Pancreas (tissue), 10 donors: Measurements from ENCODE around the gene OR2AK2. TPM values are rescaled to one million over a fixed set of nuclear protein-coding genes. Genes with fewer than 3 reads are reported as not detected.

Source experiments
- ATAC-seq, 4 donors: fragments of 200-7000 bp; cut with Tn5 transposase; one replicate each; pipeline versions ENCODE4 v1.8.0 to v1.9.1; 2020; ENCODE audit warnings: mild to moderate bottlenecking in 4 of 4, moderate library complexity in 4 of 4
- DNase-seq, 6 donors: peaks; one replicate each; pipeline ENCODE4 v3.0.0-alpha.2; 2020
- FAIRE-seq: peaks from 2 replicates; lab custom pipeline; 2012; peaks lifted over from hg19 to GRCh38; lab: Jason Lieb, UNC
- H3K27ac ChIP-seq, 4 donors: fragments of 200-600 bp; sonication (generic); 1 replicate in 3 of 4; 2 replicates in 1 of 4; pipeline versions ENCODE4 v1.5.0 to v1.8.0; 2020
- H3K27me3 ChIP-seq, 4 donors: fragments of 200-600 bp; one replicate each; pipeline ENCODE4 v1.8.0; 2021
- H3K36me3 ChIP-seq, 3 donors: fragments of 200-600 bp; sonication (generic) in 1 of 3; one replicate each; pipeline versions ENCODE4 v1.5.0 to v1.8.0; 2020 to 2021
- H3K4me1 ChIP-seq, 3 donors: fragments of 200-600 bp; one replicate each; pipeline ENCODE4 v1.8.0; 2021
- H3K4me3 ChIP-seq, 4 donors: fragments of 200-600 bp; sonication (generic) in 2 of 4; one replicate each; pipeline versions ENCODE4 v1.5.0 to v1.8.0; 2020 to 2021
- H3K9me3 ChIP-seq, 4 donors: fragments of 200-600 bp; one replicate each; pipeline ENCODE4 v1.8.0; 2021
- CTCF ChIP-seq, 4 donors: fragments of 200-600 bp; sonication (generic) in 3 of 4; IDR thresholded peaks; one replicate each; pipeline versions ENCODE4 v1.5.0 to v1.8.0; 2021; ENCODE audit warnings: antibody characterized with exemption in 4 of 4
- WGBS, 2 donors: extraction: QIAGEN DNeasy Blood & Tissue Kit; methylation state at CpG; one replicate each; pipeline ENCODE4 v1.1.7; 2013; 5-methylcytosine and 5-hydroxymethylcytosine counted together
- intact Hi-C, 3 donors: fragments of 100-400 bp; cut with DNase I; formaldehyde crosslinking; loops; one replicate each; pipeline versions ENCODE4 v1.11.1 to v1.14.2; 2022
- polyA plus RNA-seq, 2 donors: library from polyadenylated mRNA; stranded (reverse); fragments of 200-250 nt; gene quantifications; one replicate each; pipeline ENCODE4 v1.2.3, GENCODE V29; 2013
- total RNA-seq, 6 donors: library from RNA; stranded (reverse); fragmentation: NEBNext Ultra II Directional in 4 of 6; extraction: Animal tissue kit (Norgen Biotek cat#: 25700) in 4 of 6; gene quantifications; one replicate each; pipeline versions ENCODE4 v1.2.1 to v1.2.4, GENCODE V29; 2021 to 2023
- donor health status: healthy with polysubstance abuse.
- donor health status: DM: no; HTN: no; CAD: no; lungs with moderate emphysema.
- donor health status: DM: no; HTN: no; CAD: no.
- donor health status: control.
- donor health status: control.
- donor health status: Bipolar disorder and iron deficiency.
- donor health status: DM: yes; HTN: yes; CAD: no.
- donor health status: DM: no; HTN: no; CAD: no.
- donor health status: DM: no; HTN: no; CAD: no.
- donor health status: DM: yes; HTN: yes; CAD: no.

Gene OR2AK2
- total and polyA plus RNA-seq, 8 donors = not detected

- TF ChIP-seq CTCF (IDR thresholded peaks at IDR 0.05) = no peak
- Histone ChIP-seq H3K4me1 (no peaks in the 10 kb centered on the region), H3K9me3 (no peaks in the 10 kb centered on the region), H3K27me3 (no peaks in the 10 kb centered on the region), H3K4me3 (no peak within 1 kb of the TSS), H3K27ac (no peak within 1 kb of the TSS), H3K36me3 (no peaks in the 10 kb centered on the region)
- ATAC-seq (no peak), FAIRE-seq (no peak), DNase-seq (no peak)
- intact Hi-C loops = no loop called here
- WGBS, 2 donors = 62 to 77% methylated on average over 2 of the region's 2 CpGs
These were observed 48.2 kb downstream of the OR2AK2 start, which contains the start of gene OR2L5 for GRCh38 chr1:248013229-248013710. TSS of gene OR2L5 (plus strand) at chr1:248013660. CDS start at chr1:248021948, 8,288 bp downstream.

GRCh38 chr1:248015803-248016202 lies 50.8 kb downstream of the OR2AK2 start:
- intact Hi-C loops = no loop called here
- Histone ChIP-seq H3K27ac (no peak overlapping the region), H3K4me1 (no peaks in the 10 kb centered on the region), H3K36me3 (no peaks in the 10 kb centered on the region), H3K27me3 (no peaks in the 10 kb centered on the region), H3K4me3 (no peak overlapping the region), H3K9me3 (no peaks in the 10 kb centered on the region)
- FAIRE-seq (no peak), ATAC-seq (no peak), DNase-seq (no peak)
- WGBS, 2 donors = 36 to 62% methylated on average over 1 of the region's 1 CpG
- TF ChIP-seq CTCF (IDR thresholded peaks at IDR 0.05) = no peak

Other genes starting within 250 kb of the OR2AK2 start
- not detected for gene OR6F1, start 248.6 kb upstream of the OR2AK2 start, total RNA-seq
- gene OR6F1, start 248.6 kb upstream of the OR2AK2 start, polyA plus RNA-seq = not detected
- under 1 TPM in 1 of 6 donors, not detected in 5; 0.28 TPM for gene OR14K1, start 226.6 kb upstream of the OR2AK2 start, total RNA-seq
- not detected for gene OR14K1, start 226.6 kb upstream of the OR2AK2 start, polyA plus RNA-seq
- not detected for gene OR14A2, start 217.1 kb upstream of the OR2AK2 start, total RNA-seq
- gene OR14A2, start 217.1 kb upstream of the OR2AK2 start, polyA plus RNA-seq = not detected
- not detected for gene OR1C1, start 204.7 kb upstream of the OR2AK2 start, total RNA-seq
- gene OR1C1, start 204.7 kb upstream of the OR2AK2 start, polyA plus RNA-seq = not detected
- gene OR14A16, start 141.1 kb upstream of the OR2AK2 start, total RNA-seq = not detected
- gene OR14A16, start 141.1 kb upstream of the OR2AK2 start, polyA plus RNA-seq = not detected
- not detected for gene OR11L1, start 123.3 kb upstream of the OR2AK2 start, total RNA-seq
- not detected for gene OR11L1, start 123.3 kb upstream of the OR2AK2 start, polyA plus RNA-seq
- gene TRIM58, start 108.0 kb upstream of the OR2AK2 start, total RNA-seq = under 1 TPM; 0.04 to 0.47 (median 0.14) TPM
- gene TRIM58, start 108.0 kb upstream of the OR2AK2 start, polyA plus RNA-seq = under 1 TPM; 0.08 to 0.14 TPM
- under 1 TPM in 1 of 6 donors, not detected in 5; 0.23 TPM for gene OR2W3, start 69.6 kb upstream of the OR2AK2 start, total RNA-seq
- under 1 TPM in 1 of 2 donors, not detected in 1; 0.09 TPM for gene OR2W3, start 69.6 kb upstream of the OR2AK2 start, polyA plus RNA-seq
- not detected for gene OR2T8, start 45.0 kb upstream of the OR2AK2 start, total RNA-seq
- not detected for gene OR2T8, start 45.0 kb upstream of the OR2AK2 start, polyA plus RNA-seq
- not detected for gene OR2AJ1, start 40.3 kb upstream of the OR2AK2 start, total RNA-seq
- gene OR2AJ1, start 40.3 kb upstream of the OR2AK2 start, polyA plus RNA-seq = not detected
- gene OR2L8, start 16.4 kb upstream of the OR2AK2 start, total RNA-seq = not detected
- gene OR2L8, start 16.4 kb upstream of the OR2AK2 start, polyA plus RNA-seq = not detected
- gene OR2L5, start 48.4 kb downstream of the OR2AK2 start, total RNA-seq = not detected
- not detected for gene OR2L5, start 48.4 kb downstream of the OR2AK2 start, polyA plus RNA-seq
- under 1 TPM in 3 of 6 donors, not detected in 3; 0.03 to 0.06 (median 0.05) TPM for gene OR2L2, start 64.8 kb downstream of the OR2AK2 start, total RNA-seq
- gene OR2L2, start 64.8 kb downstream of the OR2AK2 start, polyA plus RNA-seq = under 1 TPM in 1 of 2 donors, not detected in 1; 0.07 TPM
- not detected for gene OR2L3, start 81.6 kb downstream of the OR2AK2 start, total RNA-seq
- gene OR2L3, start 81.6 kb downstream of the OR2AK2 start, polyA plus RNA-seq = not detected
- gene OR2L13, start 130.0 kb downstream of the OR2AK2 start, total RNA-seq = not detected
- gene OR2L13, start 130.0 kb downstream of the OR2AK2 start, polyA plus RNA-seq = not detected
- not detected for gene OR2M5, start 179.9 kb downstream of the OR2AK2 start, total RNA-seq
- not detected for gene OR2M5, start 179.9 kb downstream of the OR2AK2 start, polyA plus RNA-seq
- gene OR2M2, start 209.6 kb downstream of the OR2AK2 start, total RNA-seq = not detected
- not detected for gene OR2M2, start 209.6 kb downstream of the OR2AK2 start, polyA plus RNA-seq
- not detected for gene OR2M3, start 232.0 kb downstream of the OR2AK2 start, total RNA-seq
- under 1 TPM in 1 of 2 donors, not detected in 1; under 0.01 TPM for gene OR2M3, start 232.0 kb downstream of the OR2AK2 start, polyA plus RNA-seq